ENCODE measurements around the gene SEMA7A. TPM values are rescaled to one million over a fixed set of nuclear protein-coding genes. Genes with fewer than 3 reads are reported as not detected.
"Not testable (repeated sequence)": the region's sequence is repeated elsewhere in the genome, so short reads cannot be mapped to it uniquely, and the experiment has no call there.

SEMA7A gene
- 102 TPM in 2 replicates for total RNA-seq

- no peaks in the 10 kb centered on the region for H3K9me3 Mint-ChIP-seq
These were observed at the start of gene SEMA7A for GRCh38 chr15:74433592-74434262. SEMA7A (minus strand) TSS chr15:74433958; CDS start chr15:74433918, 40 bp downstream.

DNA sequence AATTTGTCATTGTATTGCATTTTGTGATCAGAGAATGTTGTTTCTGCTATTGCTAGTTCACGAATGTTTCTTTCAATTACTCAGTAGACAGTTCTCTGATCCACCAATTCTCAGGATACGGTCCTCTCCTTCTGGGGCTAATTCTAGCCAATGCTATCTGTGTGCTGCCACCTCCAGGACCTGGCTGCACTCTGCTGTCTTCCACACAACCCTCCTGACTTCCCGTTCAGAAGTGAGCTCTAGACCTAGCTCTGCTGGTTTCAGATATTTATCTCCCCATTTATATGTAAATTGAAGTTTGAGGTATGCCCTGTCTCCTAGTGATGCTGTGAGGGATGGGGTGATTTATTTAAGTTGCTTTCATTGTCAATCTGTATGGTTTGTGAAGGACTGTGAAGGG, 48.9 kb upstream of the SEMA7A start:
- Mint-ChIP-seq H3K27ac (no peak overlapping the region), H3K36me3 (ENCODE audit: low read depth) (peaks cover 10% of the 10 kb centered on the region), H3K4me1 (ENCODE audit: low read depth) (no peaks in the 10 kb centered on the region), H3K27me3 (ENCODE audit: insufficient read depth) (no peaks in the 10 kb centered on the region), H3K4me3 (no peak overlapping the region), H3K9me3 (no peaks in the 10 kb centered on the region)
- no peak for DNase-seq (ENCODE audit: low spot score)
- intact Hi-C loops (cut with micrococcal nuclease) = no loop called here

More at GRCh38 chr15:74433592-74434262, at the start of gene SEMA7A:
- Mint-ChIP-seq H3K4me1 (ENCODE audit: low read depth) (peaks cover 79% of the 10 kb centered on the region), H3K36me3 (ENCODE audit: low read depth) (peaks cover 37% of the 10 kb centered on the region), H3K27me3 (ENCODE audit: insufficient read depth) (no peaks in the 10 kb centered on the region), H3K4me3 (peak within 1 kb of the TSS; percentile 97), H3K27ac (peak within 1 kb of the TSS; percentile 87)
- intact Hi-C loops (cut with micrococcal nuclease) = loop anchor here (1.0 kb wide), 3 partner anchors 28 to 56 kb away; partner anchors contain the start of gene UBL7
- peak; percentile 82 for DNase-seq (ENCODE audit: low spot score)

GRCh38 chr15:74480364-74480763, 46.6 kb upstream of the SEMA7A start:
- DNase-seq (ENCODE audit: low spot score); H3K27ac Mint-ChIP-seq; H3K27me3 Mint-ChIP-seq (ENCODE audit: insufficient read depth); H3K9me3 Mint-ChIP-seq; intact Hi-C loops (cut with micrococcal nuclease); H3K4me3 Mint-ChIP-seq: not testable (repeated sequence)
- peaks cover 13% of the 10 kb centered on the region for H3K36me3 Mint-ChIP-seq (ENCODE audit: low read depth)
- peaks cover 17% of the 10 kb centered on the region for H3K4me1 Mint-ChIP-seq (ENCODE audit: low read depth)

- H3K9me3 Mint-ChIP-seq; intact Hi-C loops (cut with micrococcal nuclease): not testable (repeated sequence)
- peaks cover 17% of the 10 kb centered on the region for H3K36me3 Mint-ChIP-seq (ENCODE audit: low read depth)
These were observed 37.9 kb upstream of the SEMA7A start for GRCh38 chr15:74471621-74472020.

DNA sequence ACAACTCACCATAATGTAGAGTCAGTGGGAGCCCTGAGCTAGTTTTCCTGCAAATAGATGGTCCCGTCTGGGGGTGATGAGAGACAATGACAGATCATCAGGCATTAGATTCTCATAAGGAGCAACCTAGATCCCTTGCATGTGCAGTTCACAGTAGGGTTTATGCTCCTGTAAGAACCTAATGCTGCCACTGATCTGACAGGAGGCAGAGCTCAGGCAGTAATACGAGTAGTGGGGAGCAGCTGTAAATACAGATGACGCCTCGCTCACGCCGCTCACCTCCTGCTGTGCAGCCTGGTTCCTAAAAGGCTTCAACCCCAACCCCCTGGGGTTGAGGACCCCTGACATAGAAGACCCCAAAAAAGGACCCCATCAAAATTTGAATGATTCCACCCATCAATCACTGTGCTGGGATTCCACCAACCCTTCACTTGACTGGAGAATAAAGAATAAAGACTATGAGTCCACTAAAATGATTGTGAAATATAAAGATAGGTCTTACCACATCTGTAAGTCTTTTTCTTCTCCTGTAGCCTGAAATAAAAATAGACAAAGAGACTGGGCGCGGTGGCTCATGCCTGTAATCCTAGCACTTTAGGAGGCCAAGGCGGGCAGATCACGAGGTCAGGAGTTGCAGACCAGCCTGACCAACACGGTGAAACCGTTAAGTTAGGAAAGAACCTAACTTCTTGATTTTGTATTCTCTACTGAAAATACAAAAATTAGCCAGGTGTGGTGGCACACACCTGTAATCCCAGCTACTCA, 37.1 kb upstream of the SEMA7A start:
- no peak overlapping the region for H3K27ac Mint-ChIP-seq
- H3K36me3 Mint-ChIP-seq (ENCODE audit: low read depth) = peaks cover 14% of the 10 kb centered on the region
- H3K27me3 Mint-ChIP-seq (ENCODE audit: insufficient read depth) = no peaks in the 10 kb centered on the region
- intact Hi-C loops (cut with micrococcal nuclease) = no loop called here
- no peaks in the 10 kb centered on the region for H3K9me3 Mint-ChIP-seq
- no peak overlapping the region for H3K4me3 Mint-ChIP-seq
- DNase-seq (ENCODE audit: low spot score) = no peak
- H3K4me1 Mint-ChIP-seq (ENCODE audit: low read depth) = peaks cover 2% of the 10 kb centered on the region

More at GRCh38 chr15:74471621-74472020, 37.9 kb upstream of the SEMA7A start:
- not testable (repeated sequence) for DNase-seq (ENCODE audit: low spot score); H3K27me3 Mint-ChIP-seq (ENCODE audit: insufficient read depth); H3K4me3 Mint-ChIP-seq; H3K27ac Mint-ChIP-seq
- peaks cover 10% of the 10 kb centered on the region for H3K4me1 Mint-ChIP-seq (ENCODE audit: low read depth)

GRCh38 chr15:74468341-74469032, 34.7 kb upstream of the SEMA7A start:
- no peaks in the 10 kb centered on the region for H3K27me3 Mint-ChIP-seq (ENCODE audit: insufficient read depth)
- intact Hi-C loops (cut with micrococcal nuclease) = loop anchor here (10.0 kb wide), 1 partner anchor 46 kb away; no protein-coding TSS in a partner anchor
- no peak for DNase-seq (ENCODE audit: low spot score)
- peaks cover 8% of the 10 kb centered on the region for H3K9me3 Mint-ChIP-seq
- peaks cover 13% of the 10 kb centered on the region for H3K36me3 Mint-ChIP-seq (ENCODE audit: low read depth)
- no peak overlapping the region for H3K27ac Mint-ChIP-seq
- peaks cover 16% of the 10 kb centered on the region for H3K4me1 Mint-ChIP-seq (ENCODE audit: low read depth)
- no peak overlapping the region for H3K4me3 Mint-ChIP-seq

DNA sequence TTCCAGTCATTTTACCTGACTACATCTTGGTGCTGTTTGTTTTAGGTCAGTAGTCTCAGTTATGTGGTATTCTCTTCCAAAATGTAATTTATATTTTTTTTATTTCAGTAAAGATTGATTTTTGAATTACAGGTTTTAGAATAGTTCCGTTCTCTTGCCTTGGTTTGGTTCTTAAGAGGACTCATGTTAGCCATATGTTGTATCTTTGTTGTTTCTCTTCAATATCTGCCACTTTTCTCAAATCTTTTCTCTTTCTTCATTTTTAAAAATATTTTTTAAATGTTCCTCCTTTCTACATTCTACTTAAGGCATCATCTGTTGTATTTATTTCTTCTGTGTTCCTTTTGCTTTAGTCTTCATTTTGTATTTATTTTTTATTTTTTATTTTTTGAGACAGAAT, 32.8 kb upstream of the SEMA7A start:
- peaks cover 35% of the 10 kb centered on the region for H3K4me1 Mint-ChIP-seq (ENCODE audit: low read depth)
- no peaks in the 10 kb centered on the region for H3K27me3 Mint-ChIP-seq (ENCODE audit: insufficient read depth)
- intact Hi-C loops (cut with micrococcal nuclease) = loop anchor here (10.0 kb wide), 1 partner anchor 48 kb away; no protein-coding TSS in a partner anchor
- no peak for DNase-seq (ENCODE audit: low spot score)
- H3K36me3 Mint-ChIP-seq (ENCODE audit: low read depth) = peaks cover 16% of the 10 kb centered on the region
- H3K4me3 Mint-ChIP-seq = no peak overlapping the region
- peaks cover 11% of the 10 kb centered on the region for H3K9me3 Mint-ChIP-seq
- no peak overlapping the region for H3K27ac Mint-ChIP-seq

GRCh38 chr15:74464897-74465296, 31.1 kb upstream of the SEMA7A start:
- no peak for DNase-seq (ENCODE audit: low spot score)
- peaks cover 11% of the 10 kb centered on the region for H3K9me3 Mint-ChIP-seq
- H3K4me1 Mint-ChIP-seq (ENCODE audit: low read depth) = peaks cover 44% of the 10 kb centered on the region
- peaks cover 19% of the 10 kb centered on the region for H3K36me3 Mint-ChIP-seq (ENCODE audit: low read depth)
- no peak overlapping the region for H3K4me3 Mint-ChIP-seq
- H3K27ac Mint-ChIP-seq = peak overlapping the region; percentile 36
- no peaks in the 10 kb centered on the region for H3K27me3 Mint-ChIP-seq (ENCODE audit: insufficient read depth)
- intact Hi-C loops (cut with micrococcal nuclease) = loop anchor here (10.0 kb wide), 1 partner anchor 50 kb away; no protein-coding TSS in a partner anchor

GRCh38 chr15:74464216-74464615, 30.5 kb upstream of the SEMA7A start:
- Mint-ChIP-seq H3K27me3 (ENCODE audit: insufficient read depth) (no peaks in the 10 kb centered on the region), H3K27ac (peak overlapping the region; percentile 36), H3K9me3 (peaks cover 11% of the 10 kb centered on the region), H3K36me3 (ENCODE audit: low read depth) (peaks cover 19% of the 10 kb centered on the region), H3K4me1 (ENCODE audit: low read depth) (peaks cover 45% of the 10 kb centered on the region), H3K4me3 (no peak overlapping the region)
- DNase-seq (ENCODE audit: low spot score) = no peak
- intact Hi-C loops (cut with micrococcal nuclease) = loop anchor here (10.0 kb wide), 1 partner anchor 51 kb away; no protein-coding TSS in a partner anchor

DNA sequence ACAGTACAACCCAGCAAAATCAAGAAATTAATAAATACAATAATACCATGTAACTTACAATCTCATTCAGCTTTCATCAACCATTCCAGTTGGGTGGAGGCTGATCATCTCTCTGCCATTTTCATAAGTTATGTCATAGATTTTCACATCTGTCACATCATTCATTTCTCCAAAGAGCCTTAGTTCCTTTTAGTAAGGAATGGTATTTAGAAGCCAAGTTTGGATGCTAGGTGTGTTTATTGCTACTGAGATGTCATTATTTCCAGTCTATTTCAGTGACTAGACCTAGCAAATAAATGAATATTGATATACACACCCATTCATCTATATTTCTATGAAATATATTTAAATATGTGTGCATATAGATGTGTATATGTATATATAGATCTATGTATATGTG, 29.9 kb upstream of the SEMA7A start:
- H3K4me1 Mint-ChIP-seq (ENCODE audit: low read depth) = peaks cover 47% of the 10 kb centered on the region
- H3K4me3 Mint-ChIP-seq = no peak overlapping the region
- peaks cover 20% of the 10 kb centered on the region for H3K36me3 Mint-ChIP-seq (ENCODE audit: low read depth)
- H3K9me3 Mint-ChIP-seq = peaks cover 11% of the 10 kb centered on the region
- H3K27ac Mint-ChIP-seq = no peak overlapping the region
- intact Hi-C loops (cut with micrococcal nuclease) = loop anchor here (10.0 kb wide), 1 partner anchor 51 kb away; no protein-coding TSS in a partner anchor
- H3K27me3 Mint-ChIP-seq (ENCODE audit: insufficient read depth) = no peaks in the 10 kb centered on the region
- no peak for DNase-seq (ENCODE audit: low spot score)

- intact Hi-C loops (cut with micrococcal nuclease) = loop anchor here (1.0 to 10.0 kb wide), 12 partner anchors 24 to 469 kb away; partner anchors contain the start of genes CLK3, EDC3 and STOML1
- Mint-ChIP-seq H3K9me3 (peaks cover 11% of the 10 kb centered on the region), H3K27me3 (ENCODE audit: insufficient read depth) (no peaks in the 10 kb centered on the region), H3K4me1 (ENCODE audit: low read depth) (peaks cover 51% of the 10 kb centered on the region), H3K36me3 (ENCODE audit: low read depth) (peaks cover 19% of the 10 kb centered on the region), H3K27ac (peak overlapping the region; percentile 94), H3K4me3 (peak overlapping the region; percentile 97)
- DNase-seq (ENCODE audit: low spot score) = no peak
These were observed 28.2 kb upstream of the SEMA7A start for GRCh38 chr15:74461847-74462511.
